B cell (primary cell): ENCODE results near the gene EP400. TPM values are rescaled to one million over a fixed set of nuclear protein-coding genes. Genes with fewer than 3 reads are reported as not detected.

Experiments
- ATAC-seq: fragments of 200-7000 bp; cut with Tn5 transposase; one replicate; pipeline ENCODE4 v1.10.0; 2021; ENCODE audit warnings: low read depth, mild to moderate bottlenecking, moderate number of reproducible peaks, moderate library complexity
- CTCF ChIA-PET: fragments of 350-600 bp; sonication (Branson Sonifier 250); formaldehyde crosslinking; loops from one replicate; lab custom pipeline; 2021; ENCODE audit warnings: antibody characterized with exemption, inconsistent platforms; lab: Charles Lee
- POLR2A ChIA-PET: fragments of 350-600 bp; sonication (Branson Sonifier 250); formaldehyde crosslinking; loops from one replicate; lab custom pipeline; 2021; ENCODE audit warnings: antibody characterized with exemption; lab: Charles Lee
- DNase-seq: peaks from one replicate; pipeline ENCODE4 v3.0.0; 2013
- H2AFZ ChIP-seq: 2 replicates; pipeline ENCODE4 v1.6.1; 2012; ENCODE audit warnings: mild to moderate bottlenecking, low read depth, low read length; ENCODE audit not compliant: insufficient read depth, poor library complexity, severe bottlenecking
- H3K27ac ChIP-seq, 2 donors: 1 replicate in 1 of 2; 2 replicates in 1 of 2; pipeline ENCODE4 v1.5.1; 2012 to 2013; ENCODE audit warnings: low read length in 2 of 2, mild to moderate bottlenecking in 2 of 2, moderate library complexity in 1 of 2
- H3K27me3 ChIP-seq, 4 experiments: fragments of 200-600 bp in 1 of 4; sonication (generic) in 1 of 4; replicated peaks in 1 of 4; 1 replicate in 2 of 4; 2 replicates in 2 of 4; pipeline versions ENCODE4 v1.6.1 to v1.7.0; 2013 to 2016; ENCODE audit warnings: low read length in 3 of 4, mild to moderate bottlenecking in 2 of 4, mixed read lengths in 1 of 4, moderate library complexity in 1 of 4; ENCODE audit not compliant: insufficient read depth in 4 of 4, control insufficient read depth in 3 of 4; ENCODE audit errors: control extremely low read depth in 1 of 4
- H3K36me3 ChIP-seq, 2 experiments: replicated peaks in 1 of 2; 1 replicate in 1 of 2; 2 replicates in 1 of 2; pipeline versions ENCODE4 v1.6.1 to v1.7.1; 2013; ENCODE audit warnings: low read length in 1 of 2; ENCODE audit not compliant: insufficient read depth in 2 of 2, control insufficient read depth in 1 of 2; ENCODE audit errors: control extremely low read depth in 1 of 2, extremely low read depth in 1 of 2
- H3K4me1 ChIP-seq, 2 donors: fragments of 200-600 bp in 1 of 2; sonication (generic) in 1 of 2; 1 replicate in 1 of 2; 2 replicates in 1 of 2; pipeline versions ENCODE4 v1.5.1 to v1.6.1; 2013 to 2017; ENCODE audit warnings: low read length in 2 of 2; ENCODE audit not compliant: control insufficient read depth in 2 of 2, insufficient read depth in 2 of 2
- H3K4me2 ChIP-seq: replicated peaks from 2 replicates; pipeline ENCODE3; 2012; ENCODE audit warnings: mild to moderate bottlenecking, low read depth, low read length; ENCODE audit not compliant: poor library complexity, severe bottlenecking
- H3K4me3 ChIP-seq, 5 experiments: fragments of 200-600 bp in 1 of 5; sonication (generic) in 1 of 5; 1 replicate in 3 of 5; 2 replicates in 2 of 5; pipeline versions ENCODE4 v1.5.1 to v1.7.0; 2011 to 2016; ENCODE audit warnings: low read length in 4 of 5, mild to moderate bottlenecking in 4 of 5, low read depth in 2 of 5, control low read depth in 1 of 5, moderate library complexity in 1 of 5; ENCODE audit not compliant: insufficient read depth in 1 of 5; ENCODE audit errors: control extremely low read depth in 1 of 5, extremely low read depth in 1 of 5
- H3K79me2 ChIP-seq: fragments of 200-600 bp; sonication (generic); one replicate; pipeline ENCODE4 v1.6.0; 2016; ENCODE audit warnings: low read length; ENCODE audit not compliant: control insufficient read depth, insufficient read depth
- H3K9ac ChIP-seq: fragments of 200-600 bp; sonication (generic); 2 replicates; pipeline ENCODE4 v1.6.1; 2017; ENCODE audit warnings: mild to moderate bottlenecking, low read length, moderate library complexity
- H3K9me3 ChIP-seq, 3 donors: one replicate each; pipeline versions ENCODE4 v1.6.1 to v1.7.1; 2013; ENCODE audit warnings: low read length in 2 of 3; ENCODE audit not compliant: control insufficient read depth in 2 of 3, insufficient read depth in 1 of 3; ENCODE audit errors: control extremely low read depth in 1 of 3
- H4K20me1 ChIP-seq: 2 replicates; pipeline ENCODE4 v1.6.0; 2012; ENCODE audit warnings: mild to moderate bottlenecking, low read length; ENCODE audit not compliant: insufficient read depth, control insufficient read depth, poor library complexity, severe bottlenecking
- H3K27ac Mint-ChIP-seq: one replicate; pipeline ENCODE4 v1.8.0; 2021; ENCODE audit warnings: mixed read lengths
- H3K27me3 Mint-ChIP-seq: one replicate; pipeline ENCODE4 v1.8.0; 2021; ENCODE audit warnings: mixed read lengths
- H3K4me1 Mint-ChIP-seq: one replicate; pipeline ENCODE4 v1.8.0; 2021; ENCODE audit warnings: mixed read lengths
- H3K4me3 Mint-ChIP-seq: one replicate; pipeline ENCODE4 v1.8.0; 2021; ENCODE audit warnings: mixed read lengths
- H3K9me3 Mint-ChIP-seq: one replicate; pipeline ENCODE4 v1.8.0; 2022; ENCODE audit warnings: mixed read lengths; ENCODE audit not compliant: insufficient read depth
- EZH2 ChIP-seq: IDR thresholded peaks from 2 replicates; pipeline ENCODE4 v1.6.1; 2012; ENCODE audit warnings: borderline replicate concordance, low read depth, mild to moderate bottlenecking, moderate library complexity, low read length; ENCODE audit not compliant: insufficient read depth, poor library complexity, severe bottlenecking
- WGBS: methylation state at CpG from one replicate; pipeline ENCODE4 v1.1.5; 2013; ENCODE audit warnings: missing lambda C conversion rate; ENCODE audit not compliant: insufficient coverage; 5-methylcytosine and 5-hydroxymethylcytosine counted together
- intact Hi-C: fragments of 100-400 bp; cut with micrococcal nuclease; formaldehyde crosslinking; loops from one replicate; pipeline ENCODE4 v1.10.0; 2022
- polyA plus RNA-seq: library from polyadenylated mRNA; depleted of rRNA; stranded (reverse); fragments of >200 nt; gene quantifications from 2 replicates; pipeline ENCODE4 v1.2.3, GENCODE V29; 2012
- total RNA-seq, 2 donors: library from RNA; stranded (reverse); fragments of 120-200 nt in 1 of 2; gene quantifications; 1 replicate in 1 of 2; 2 replicates in 1 of 2; pipeline versions ENCODE4 v1.2.3 to v1.2.4, GENCODE V29; 2013 to 2022
- TF ChIP-seq, protein P1 (sequence below): fragments of 200-600 bp; IDR thresholded peaks from one replicate; pipeline ENCODE4 v1.8.0; 2022; ENCODE audit warnings: antibody characterized with exemption, mild to moderate bottlenecking

EP400 gene
- total and polyA plus RNA-seq, 2 donors (not counting 1 experiment from before 2014, with no cell fraction given): 17.3 to 82.2 TPM

DNA sequence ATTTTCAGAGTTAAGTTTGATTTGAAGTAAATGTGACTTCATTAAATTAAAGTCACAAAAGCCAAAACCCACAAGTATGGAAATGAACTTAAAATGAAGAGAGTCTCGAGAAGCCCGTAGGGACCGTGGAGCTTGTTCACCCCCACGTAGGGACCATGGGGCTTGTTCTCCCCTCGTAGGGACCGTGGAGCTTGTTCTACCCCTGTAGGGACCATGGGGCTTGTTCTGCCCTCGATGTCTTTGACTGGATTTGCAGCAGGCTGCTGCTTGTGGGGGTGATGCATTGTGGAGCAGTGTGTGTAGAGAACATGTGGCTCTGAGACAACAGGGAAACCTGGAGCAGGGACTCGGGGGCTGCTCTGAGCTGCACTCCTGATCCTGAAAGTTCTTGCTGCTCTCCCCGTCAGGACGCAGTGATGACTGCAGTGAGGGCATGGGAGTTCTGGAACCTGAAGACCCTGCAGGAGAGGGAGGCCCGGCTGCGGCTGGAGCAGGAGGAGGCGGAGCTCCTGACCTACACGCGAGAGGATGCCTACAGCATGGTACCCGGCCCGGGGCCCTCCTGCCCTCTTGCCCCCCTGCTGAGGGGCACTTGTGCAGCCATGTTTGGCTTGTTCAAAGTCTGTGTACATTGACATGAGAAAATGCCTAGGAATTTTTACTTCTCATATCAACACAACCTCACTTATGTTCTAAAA, 94.2 kb downstream of the EP400 start:
- Histone ChIP-seq H3K27me3 (no peaks in the 10 kb centered on the region), H3K4me1 (no peaks in the 10 kb centered on the region), H3K79me2 (no peaks in the 10 kb centered on the region), H3K36me3 (peaks cover 2 to 62% of the 10 kb centered on the region in 2 experiments), H3K4me3 (no peak overlapping the region), H2AFZ (no peak overlapping the region), H4K20me1 (no peaks in the 10 kb centered on the region), H3K27ac (no peak overlapping the region), H3K9ac (no peak overlapping the region), H3K4me2 (no peak overlapping the region), H3K9me3 (no peaks in the 10 kb centered on the region)
- POLR2A ChIA-PET: no interaction called here
- Mint-ChIP-seq H3K27me3 (no peaks in the 10 kb centered on the region), H3K9me3 (no peaks in the 10 kb centered on the region), H3K4me1 (no peaks in the 10 kb centered on the region), H3K4me3 (no peak overlapping the region), H3K27ac (no peak overlapping the region)
- CTCF ChIA-PET: no interaction called here
- intact Hi-C loops: no loop called here
- 95% methylated on average over 17 of the region's 17 CpGs for WGBS
- DNase-seq (no peak), ATAC-seq (no peak)
- TF ChIP-seq, protein P1, sequence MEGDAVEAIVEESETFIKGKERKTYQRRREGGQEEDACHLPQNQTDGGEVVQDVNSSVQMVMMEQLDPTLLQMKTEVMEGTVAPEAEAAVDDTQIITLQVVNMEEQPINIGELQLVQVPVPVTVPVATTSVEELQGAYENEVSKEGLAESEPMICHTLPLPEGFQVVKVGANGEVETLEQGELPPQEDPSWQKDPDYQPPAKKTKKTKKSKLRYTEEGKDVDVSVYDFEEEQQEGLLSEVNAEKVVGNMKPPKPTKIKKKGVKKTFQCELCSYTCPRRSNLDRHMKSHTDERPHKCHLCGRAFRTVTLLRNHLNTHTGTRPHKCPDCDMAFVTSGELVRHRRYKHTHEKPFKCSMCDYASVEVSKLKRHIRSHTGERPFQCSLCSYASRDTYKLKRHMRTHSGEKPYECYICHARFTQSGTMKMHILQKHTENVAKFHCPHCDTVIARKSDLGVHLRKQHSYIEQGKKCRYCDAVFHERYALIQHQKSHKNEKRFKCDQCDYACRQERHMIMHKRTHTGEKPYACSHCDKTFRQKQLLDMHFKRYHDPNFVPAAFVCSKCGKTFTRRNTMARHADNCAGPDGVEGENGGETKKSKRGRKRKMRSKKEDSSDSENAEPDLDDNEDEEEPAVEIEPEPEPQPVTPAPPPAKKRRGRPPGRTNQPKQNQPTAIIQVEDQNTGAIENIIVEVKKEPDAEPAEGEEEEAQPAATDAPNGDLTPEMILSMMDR: no peak
- no peak for TF ChIP-seq EZH2

DNA sequence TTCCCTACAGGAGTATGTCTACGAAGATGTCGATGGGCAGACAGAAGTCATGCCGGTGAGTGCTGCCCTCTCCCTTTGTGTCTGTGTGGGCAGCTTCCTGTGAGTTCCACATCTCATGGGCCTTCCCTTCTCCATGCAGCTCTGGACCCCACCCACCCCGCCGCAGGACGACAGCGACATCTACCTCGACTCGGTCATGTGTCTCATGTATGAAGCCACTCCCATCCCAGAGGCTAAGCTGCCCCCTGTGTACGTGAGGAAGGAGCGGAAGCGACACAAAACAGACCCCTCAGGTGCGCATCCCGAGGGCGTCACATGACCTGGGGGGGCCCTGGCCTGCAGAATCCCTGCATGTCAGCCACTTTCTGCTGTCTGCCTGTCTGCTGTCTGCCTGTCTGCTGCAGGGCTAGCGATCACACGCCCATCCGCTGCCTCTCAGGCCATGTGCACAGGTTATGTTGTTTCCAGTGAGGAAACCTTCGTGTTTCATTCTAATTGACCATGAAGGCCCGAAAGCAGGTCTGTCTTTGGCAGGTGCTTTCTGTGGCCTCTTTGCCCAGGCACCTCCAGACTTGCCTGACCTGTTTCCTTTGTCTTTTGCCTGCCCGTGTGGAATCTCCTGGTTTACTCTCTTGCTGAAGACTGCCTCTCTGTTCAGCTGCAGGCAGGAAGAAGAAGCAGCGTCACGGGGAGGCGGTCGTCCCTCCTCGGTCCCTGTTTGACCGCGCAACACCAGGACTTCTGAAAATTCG, 95.1 kb downstream of the EP400 start:
- H3K4me3 Mint-ChIP-seq: no peak overlapping the region
- H3K4me3 ChIP-seq: no peak overlapping the region
- DNase-seq (no peak), ATAC-seq (no peak)
- no peak for TF ChIP-seq EZH2
- TF ChIP-seq, protein P1: no peak
- no peak overlapping the region for H2AFZ ChIP-seq
- no peak overlapping the region for H3K4me2 ChIP-seq
- H4K20me1 ChIP-seq: no peaks in the 10 kb centered on the region
- intact Hi-C loops: no loop called here
- peaks cover 2 to 62% of the 10 kb centered on the region in 2 experiments for H3K36me3 ChIP-seq
- 96% methylated on average over 29 of the region's 29 CpGs for WGBS
- no peaks in the 10 kb centered on the region for H3K9me3 ChIP-seq
- H3K4me1 Mint-ChIP-seq: no peaks in the 10 kb centered on the region
- CTCF ChIA-PET: no interaction called here
- no peak overlapping the region for H3K27ac ChIP-seq
- no peaks in the 10 kb centered on the region for H3K27me3 Mint-ChIP-seq
- H3K27me3 ChIP-seq: no peaks in the 10 kb centered on the region
- H3K79me2 ChIP-seq: no peaks in the 10 kb centered on the region
- no peaks in the 10 kb centered on the region for H3K9me3 Mint-ChIP-seq
- no peaks in the 10 kb centered on the region for H3K4me1 ChIP-seq
- POLR2A ChIA-PET: no interaction called here
- H3K9ac ChIP-seq: no peak overlapping the region
- no peak overlapping the region for H3K27ac Mint-ChIP-seq
